ENCODE data around the gene TYW1.
"Not testable (repeated sequence)": the region's sequence is repeated elsewhere in the genome, so short reads cannot be mapped to it uniquely, and the experiment has no call there.

TYW1 gene

DNA sequence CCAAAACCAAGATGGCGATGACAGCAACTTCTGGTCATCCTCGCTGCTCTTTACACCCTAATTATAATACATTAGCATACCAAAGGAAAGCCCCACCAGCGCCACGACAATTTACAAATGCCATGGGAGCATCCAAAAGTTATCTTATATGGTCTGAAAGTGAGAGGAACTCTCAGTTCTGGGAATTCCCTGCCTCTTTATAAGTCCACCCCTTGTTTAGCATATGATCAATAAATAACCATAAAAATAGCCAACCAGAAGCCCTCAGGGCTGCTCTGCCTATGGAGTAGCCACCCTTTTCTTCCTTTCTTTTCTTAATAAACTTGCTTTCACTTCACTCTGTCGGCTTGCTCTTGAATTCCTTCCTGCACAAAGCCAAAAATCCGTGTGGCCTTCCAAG is 262.7 kb downstream of the TYW1 start:
- DNase-seq, result not testable (repeated sequence)

DNA sequence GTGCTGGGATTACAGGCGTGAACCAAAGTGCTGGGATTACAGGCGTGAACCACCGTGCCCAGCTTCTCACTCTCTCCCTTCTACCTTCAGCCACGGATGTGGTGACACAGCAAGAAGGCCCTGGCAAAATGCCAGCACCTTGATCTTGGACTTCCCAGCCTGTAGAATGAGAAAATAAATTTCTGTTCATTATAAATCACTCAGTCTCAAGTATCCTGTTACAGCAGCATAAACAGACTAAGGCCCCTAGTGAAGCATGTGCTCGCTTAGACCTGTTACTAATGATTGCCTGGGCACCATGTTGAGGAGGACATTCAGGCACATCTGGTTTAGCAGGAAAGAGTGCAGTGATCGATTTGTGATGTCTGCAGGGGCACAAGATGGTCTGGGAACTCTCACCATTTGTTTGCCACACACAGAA is 263.5 kb downstream of the TYW1 start:
- DNase-seq, result not testable (repeated sequence)

GRCh38 chr7:67264000-67264399 is 267.4 kb downstream of the TYW1 start:
- DNase-seq, result not testable (repeated sequence)

GRCh38 chr7:67266070-67266469 is 269.4 kb downstream of the TYW1 start:
- not testable (repeated sequence) for DNase-seq

DNA sequence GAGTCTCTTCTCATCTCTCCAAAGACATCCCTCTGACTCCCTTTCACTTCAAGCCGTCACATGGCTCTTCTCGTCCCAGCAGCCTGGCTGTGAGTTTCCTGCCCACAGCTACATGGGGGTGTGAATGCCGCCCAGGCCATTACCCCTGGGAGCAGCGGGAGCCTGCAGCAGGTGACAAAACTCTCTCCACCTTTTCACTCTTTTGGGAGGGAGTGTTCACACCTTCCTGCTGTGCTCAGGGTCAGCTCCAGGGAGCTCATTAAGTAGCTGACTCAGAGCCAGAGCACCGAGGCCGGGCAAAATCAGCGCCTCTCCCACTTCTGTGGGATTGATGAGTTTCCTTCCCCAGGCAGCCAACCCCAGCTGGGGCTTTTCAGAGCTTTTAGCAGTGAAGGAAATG is 271.3 kb downstream of the TYW1 start:
- no peak for DNase-seq

GRCh38 chr7:67269916-67270315 is 273.3 kb downstream of the TYW1 start:
- not testable (repeated sequence) for DNase-seq
